Thoracic aorta (tissue), 2 donors: ENCODE results near the gene AMOTL1. TPM values are rescaled to one million over a fixed set of nuclear protein-coding genes. Genes with fewer than 3 reads are reported as not detected.

Experiments used
- ATAC-seq: fragments of 150-250 bp; one replicate; pipeline ENCODE4 v1.8.0; 2017; ENCODE audit warnings: low read depth; ENCODE audit not compliant: insufficient number of reproducible peaks, low FRiP score
- DNase-seq: peaks from one replicate; pipeline ENCODE4 v3.0.0-alpha.2; 2020; ENCODE audit warnings: low spot score
- H3K27ac ChIP-seq, 2 donors: fragments of 200-600 bp; sonication (generic); 1 replicate in 1 of 2; 2 replicates in 1 of 2; pipeline ENCODE4 v1.5.1; 2016; ENCODE audit warnings: mild to moderate bottlenecking in 2 of 2, moderate library complexity in 2 of 2
- H3K27me3 ChIP-seq: fragments of 200-600 bp; sonication (generic); replicated peaks from 2 replicates; pipeline ENCODE4 v1.6.0; 2016; ENCODE audit warnings: mild to moderate bottlenecking; ENCODE audit not compliant: insufficient read depth
- H3K36me3 ChIP-seq: fragments of 200-600 bp; sonication (generic); one replicate; pipeline ENCODE4 v1.5.1; 2016
- H3K4me1 ChIP-seq, 2 donors: fragments of 200-600 bp; sonication (generic); 1 replicate in 1 of 2; 2 replicates in 1 of 2; pipeline versions ENCODE4 v1.5.1 to v1.6.0; 2016; ENCODE audit warnings: low read depth in 2 of 2, mild to moderate bottlenecking in 1 of 2; ENCODE audit not compliant: control insufficient read depth in 1 of 2
- H3K4me3 ChIP-seq: fragments of 200-600 bp; sonication (generic); 2 replicates; pipeline ENCODE4 v1.5.1; 2016; ENCODE audit warnings: mild to moderate bottlenecking
- H3K9me3 ChIP-seq: fragments of 200-600 bp; sonication (generic); 2 replicates; pipeline ENCODE4 v1.5.1; 2016
- total RNA-seq, 2 donors: library from RNA; depleted of rRNA; stranded (reverse); fragments of >200 nt; gene quantifications; one replicate each; pipeline versions ENCODE4 v1.1.0 to v1.2.3, GENCODE V29; 2016
- TF ChIP-seq, protein P1 (sequence below): fragments of 200-600 bp; sonication (generic); IDR thresholded peaks from one replicate; pipeline ENCODE4 v1.5.1; 2019; ENCODE audit warnings: antibody characterized with exemption

The AMOTL1 gene
- total RNA-seq, 2 donors from 2014 or later: 64.2 to 89.5 TPM

DNA sequence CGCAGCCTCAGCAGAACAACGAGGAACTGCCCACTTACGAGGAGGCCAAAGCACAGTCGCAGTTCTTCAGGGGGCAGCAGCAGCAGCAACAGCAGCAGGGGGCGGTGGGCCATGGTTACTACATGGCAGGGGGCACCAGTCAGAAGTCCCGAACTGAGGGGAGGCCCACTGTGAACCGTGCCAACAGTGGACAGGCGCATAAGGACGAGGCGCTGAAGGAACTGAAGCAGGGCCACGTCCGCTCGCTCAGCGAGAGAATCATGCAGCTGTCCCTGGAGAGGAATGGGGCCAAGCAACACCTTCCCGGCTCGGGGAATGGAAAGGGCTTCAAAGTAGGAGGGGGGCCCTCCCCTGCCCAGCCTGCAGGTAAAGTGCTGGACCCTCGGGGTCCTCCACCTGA lies 31.6 kb downstream of the AMOTL1 start:
- Histone ChIP-seq H3K4me3 (no peak overlapping the region), H3K36me3 (peaks cover 6% of the 10 kb centered on the region), H3K27ac (peak overlapping the region; percentile 15 to 79), H3K9me3 (no peaks in the 10 kb centered on the region), H3K4me1 (peaks cover 19 to 56% of the 10 kb centered on the region in 2 donors), H3K27me3 (no peaks in the 10 kb centered on the region)
- DNase-seq (no peak), ATAC-seq (no peak)
- TF ChIP-seq, protein P1, sequence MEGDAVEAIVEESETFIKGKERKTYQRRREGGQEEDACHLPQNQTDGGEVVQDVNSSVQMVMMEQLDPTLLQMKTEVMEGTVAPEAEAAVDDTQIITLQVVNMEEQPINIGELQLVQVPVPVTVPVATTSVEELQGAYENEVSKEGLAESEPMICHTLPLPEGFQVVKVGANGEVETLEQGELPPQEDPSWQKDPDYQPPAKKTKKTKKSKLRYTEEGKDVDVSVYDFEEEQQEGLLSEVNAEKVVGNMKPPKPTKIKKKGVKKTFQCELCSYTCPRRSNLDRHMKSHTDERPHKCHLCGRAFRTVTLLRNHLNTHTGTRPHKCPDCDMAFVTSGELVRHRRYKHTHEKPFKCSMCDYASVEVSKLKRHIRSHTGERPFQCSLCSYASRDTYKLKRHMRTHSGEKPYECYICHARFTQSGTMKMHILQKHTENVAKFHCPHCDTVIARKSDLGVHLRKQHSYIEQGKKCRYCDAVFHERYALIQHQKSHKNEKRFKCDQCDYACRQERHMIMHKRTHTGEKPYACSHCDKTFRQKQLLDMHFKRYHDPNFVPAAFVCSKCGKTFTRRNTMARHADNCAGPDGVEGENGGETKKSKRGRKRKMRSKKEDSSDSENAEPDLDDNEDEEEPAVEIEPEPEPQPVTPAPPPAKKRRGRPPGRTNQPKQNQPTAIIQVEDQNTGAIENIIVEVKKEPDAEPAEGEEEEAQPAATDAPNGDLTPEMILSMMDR: no peak

DNA sequence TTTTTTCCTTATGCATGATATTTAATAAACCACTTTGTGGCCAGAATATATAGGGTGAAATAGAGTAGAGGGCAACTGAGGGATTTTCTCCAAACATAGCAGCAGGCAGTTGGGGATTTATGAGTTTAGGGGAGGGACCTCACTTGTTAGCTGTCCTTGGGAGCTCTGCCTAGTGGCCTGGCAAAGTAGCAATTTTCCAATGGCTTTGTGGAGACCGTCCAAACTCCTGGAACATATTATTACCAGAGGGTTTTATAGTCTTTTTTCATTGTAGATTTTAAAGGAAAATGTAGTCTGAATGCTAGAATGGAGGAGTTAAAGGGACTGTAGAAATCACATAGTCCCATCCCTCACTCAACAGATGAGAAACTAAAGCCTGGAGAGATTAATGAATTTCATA lies 32.3 kb downstream of the AMOTL1 start:
- H3K4me3 ChIP-seq: no peak overlapping the region
- H3K27ac ChIP-seq: peak overlapping the region; percentile 64 to 79
- DNase-seq: no peak
- TF ChIP-seq, protein P1: no peak
- no peak for ATAC-seq
- H3K36me3 ChIP-seq: peaks cover 6% of the 10 kb centered on the region
- no peaks in the 10 kb centered on the region for H3K9me3 ChIP-seq
- H3K27me3 ChIP-seq: no peaks in the 10 kb centered on the region
- H3K4me1 ChIP-seq: peaks cover 17 to 56% of the 10 kb centered on the region in 2 donors

DNA sequence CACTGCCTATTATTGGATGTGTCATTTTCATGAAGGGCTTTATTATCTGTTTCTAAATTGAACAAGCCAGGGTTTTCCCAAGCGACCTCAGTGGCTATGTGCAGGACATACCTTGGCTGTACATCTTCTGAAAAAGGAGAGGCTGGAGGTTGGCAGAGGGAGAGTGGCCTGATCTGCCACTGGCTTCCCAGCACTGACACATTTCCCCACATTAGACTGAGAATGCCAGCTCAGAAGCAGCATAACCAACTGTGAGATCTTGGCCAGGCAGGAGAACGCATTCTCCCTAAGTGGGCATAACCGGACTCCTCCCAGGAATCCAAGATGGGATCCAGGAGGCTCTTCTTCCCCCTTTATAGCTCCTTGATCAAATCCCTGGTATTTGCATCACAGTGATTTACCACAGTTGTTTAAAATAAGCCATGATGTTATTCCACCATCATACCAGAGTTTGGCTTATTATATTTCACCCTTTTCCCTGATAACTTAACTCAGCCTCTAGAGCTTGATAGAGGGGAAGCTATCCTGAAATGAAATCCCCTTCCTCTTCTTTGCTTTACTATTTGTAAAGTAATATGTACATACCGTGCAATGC lies 33.8 kb downstream of the AMOTL1 start:
- peak overlapping the region; percentile 64 to 79 for H3K27ac ChIP-seq
- DNase-seq: no peak
- H3K9me3 ChIP-seq: no peaks in the 10 kb centered on the region
- TF ChIP-seq, protein P1: no peak
- no peaks in the 10 kb centered on the region for H3K27me3 ChIP-seq
- ATAC-seq: no peak
- peaks cover 6% of the 10 kb centered on the region for H3K36me3 ChIP-seq
- H3K4me1 ChIP-seq: peaks cover 26 to 64% of the 10 kb centered on the region in 2 donors
- H3K4me3 ChIP-seq: no peak overlapping the region

DNA sequence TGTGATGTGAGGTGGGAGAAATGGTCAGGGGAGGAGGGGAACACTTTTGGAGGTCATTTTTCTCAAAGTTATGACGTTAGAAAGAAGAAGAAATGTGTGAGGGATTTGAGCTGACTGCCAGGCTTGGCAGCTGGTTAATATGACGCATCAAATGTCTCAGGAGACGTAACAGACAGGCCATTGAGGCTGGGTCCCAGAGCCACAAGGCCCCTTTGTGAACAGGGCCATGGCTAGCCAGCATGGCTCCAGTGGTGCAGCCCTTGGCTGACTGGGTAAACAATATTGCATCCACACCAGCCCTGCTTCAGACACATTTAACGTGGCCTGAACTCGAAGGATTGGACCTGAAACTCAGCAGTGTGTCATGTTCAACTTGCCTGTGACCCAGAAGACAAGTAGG lies 34.3 kb downstream of the AMOTL1 start:
- Histone ChIP-seq H3K4me1 (peaks cover 26 to 65% of the 10 kb centered on the region in 2 donors), H3K36me3 (peaks cover 6% of the 10 kb centered on the region), H3K27me3 (no peaks in the 10 kb centered on the region), H3K27ac (peak overlapping the region; percentile 64 to 79), H3K9me3 (no peaks in the 10 kb centered on the region), H3K4me3 (no peak overlapping the region)
- ATAC-seq (no peak), DNase-seq (no peak)
- TF ChIP-seq, protein P1: no peak

- H3K4me3 ChIP-seq: no peak overlapping the region
- no peaks in the 10 kb centered on the region for H3K9me3 ChIP-seq
- H3K27me3 ChIP-seq: no peaks in the 10 kb centered on the region
- H3K4me1 ChIP-seq: peaks cover 26 to 65% of the 10 kb centered on the region in 2 donors
- peaks cover 6% of the 10 kb centered on the region for H3K36me3 ChIP-seq
- no peak for DNase-seq
- TF ChIP-seq, protein P1: no peak
- H3K27ac ChIP-seq: peak overlapping the region in 1 of 2 donors; percentile 18
- ATAC-seq: no peak
Measured at GRCh38 chr11:94803491-94803890, 35.3 kb downstream of the AMOTL1 start.
